ENCODE data around the gene PRKCZ.

DNA sequence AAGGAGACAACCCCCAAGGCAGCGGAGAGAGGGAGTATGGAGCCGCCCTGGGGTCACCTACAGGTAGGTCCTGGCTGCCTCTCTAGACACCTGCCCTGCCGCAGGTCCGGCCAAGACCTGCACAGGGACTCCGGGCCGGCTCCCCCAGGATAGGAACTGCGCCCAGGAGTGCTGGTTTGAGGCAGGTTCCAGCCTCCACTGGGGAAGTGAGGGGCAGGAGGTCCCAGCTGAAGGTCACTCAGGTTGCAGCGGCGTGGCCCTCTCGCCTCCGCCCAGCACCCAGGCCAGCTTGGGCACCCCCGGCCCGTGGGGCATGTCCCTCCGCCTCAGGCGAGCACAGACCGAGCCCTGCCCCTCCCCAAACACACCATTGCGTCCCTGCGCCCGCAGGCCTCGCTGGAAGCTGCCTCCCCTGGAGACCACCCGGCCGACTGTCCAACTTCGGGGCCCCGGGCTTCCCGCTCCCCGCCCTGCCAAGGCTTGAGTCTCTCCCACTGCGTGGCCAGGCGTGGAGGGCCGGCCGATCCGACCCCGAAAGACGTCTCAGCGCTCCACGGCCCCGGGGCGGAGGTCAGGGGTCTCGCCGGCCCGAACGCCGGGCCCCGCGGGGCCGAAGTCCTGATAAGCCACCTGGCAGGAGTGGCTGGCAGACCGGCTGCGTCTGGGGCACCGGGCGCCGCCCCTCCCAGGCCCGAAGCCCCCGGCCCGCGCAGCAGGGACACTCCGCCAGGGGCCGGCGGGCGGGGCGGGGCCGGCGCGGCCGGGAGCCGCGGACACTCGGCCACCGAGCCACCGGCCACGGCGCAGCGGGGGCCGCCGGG lies 176.5 kb downstream of the PRKCZ start:
- TF ChIP-seq, protein P1, sequence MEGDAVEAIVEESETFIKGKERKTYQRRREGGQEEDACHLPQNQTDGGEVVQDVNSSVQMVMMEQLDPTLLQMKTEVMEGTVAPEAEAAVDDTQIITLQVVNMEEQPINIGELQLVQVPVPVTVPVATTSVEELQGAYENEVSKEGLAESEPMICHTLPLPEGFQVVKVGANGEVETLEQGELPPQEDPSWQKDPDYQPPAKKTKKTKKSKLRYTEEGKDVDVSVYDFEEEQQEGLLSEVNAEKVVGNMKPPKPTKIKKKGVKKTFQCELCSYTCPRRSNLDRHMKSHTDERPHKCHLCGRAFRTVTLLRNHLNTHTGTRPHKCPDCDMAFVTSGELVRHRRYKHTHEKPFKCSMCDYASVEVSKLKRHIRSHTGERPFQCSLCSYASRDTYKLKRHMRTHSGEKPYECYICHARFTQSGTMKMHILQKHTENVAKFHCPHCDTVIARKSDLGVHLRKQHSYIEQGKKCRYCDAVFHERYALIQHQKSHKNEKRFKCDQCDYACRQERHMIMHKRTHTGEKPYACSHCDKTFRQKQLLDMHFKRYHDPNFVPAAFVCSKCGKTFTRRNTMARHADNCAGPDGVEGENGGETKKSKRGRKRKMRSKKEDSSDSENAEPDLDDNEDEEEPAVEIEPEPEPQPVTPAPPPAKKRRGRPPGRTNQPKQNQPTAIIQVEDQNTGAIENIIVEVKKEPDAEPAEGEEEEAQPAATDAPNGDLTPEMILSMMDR (IDR thresholded peaks at IDR 0.05), result no peak
- TF ChIP-seq EZH2phosphoT487 (IDR thresholded peaks at IDR 0.05), result no peak

All from neural progenitor cell (in vitro differentiated cells).